DMS153 treated with DMSO at 0.1 percent for 48 hours (cell line): ENCODE measurements around the gene EDIL3.
A peak's percentile ranks its signal among the peaks of the same experiment; 100 is the strongest.

Source experiments
- DNase-seq: peaks from one replicate; lab custom pipeline; 2025; ENCODE audit not compliant: unreplicated experiment; lab: John Stamatoyannopoulos, UW

Gene EDIL3

DNA sequence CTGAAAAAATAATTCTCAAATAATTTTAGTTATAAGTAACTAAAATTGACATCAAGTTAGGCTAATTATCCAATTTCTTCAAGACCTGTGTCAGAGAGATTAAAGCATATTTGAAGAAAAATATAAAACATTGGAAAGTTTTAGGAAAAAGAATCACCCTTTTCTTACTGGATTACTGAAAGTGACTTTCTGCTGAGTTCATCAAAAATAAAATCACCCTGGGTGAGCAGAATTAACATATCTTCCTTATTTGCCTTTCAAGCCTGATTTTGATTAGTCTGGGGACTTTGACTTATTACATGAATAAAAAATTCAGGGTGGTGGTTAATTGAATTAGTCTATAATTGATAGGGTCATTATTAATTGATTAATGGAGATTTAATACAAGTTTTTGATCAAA lies 411.8 kb downstream of the EDIL3 start:
- no peak for DNase-seq

- no peak for DNase-seq
Observed at GRCh38 chr5:83972236-83972635, 412.4 kb downstream of the EDIL3 start.

DNA sequence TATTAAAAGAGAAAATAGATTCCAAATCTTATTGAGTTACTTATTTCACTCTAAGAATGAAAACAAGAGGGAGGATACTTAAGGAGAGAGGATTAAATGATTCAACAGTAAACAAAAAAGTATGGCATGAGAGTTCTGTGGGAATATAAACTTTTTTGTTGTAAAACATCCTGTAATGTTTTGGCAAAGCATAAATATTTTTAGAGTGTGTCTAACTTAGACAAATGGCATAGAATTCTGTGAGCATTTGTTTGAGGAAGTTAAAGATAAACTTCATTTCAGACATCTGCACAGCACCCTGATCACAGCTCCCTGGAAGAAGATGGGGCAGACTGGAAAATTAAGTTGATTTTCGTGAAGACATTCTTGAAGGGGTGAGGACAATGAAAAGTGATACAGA lies 417.3 kb downstream of the EDIL3 start:
- no peak for DNase-seq

- DNase-seq = no peak
Observed at GRCh38 chr5:83965441-83965840, 419.2 kb downstream of the EDIL3 start.

- no peak for DNase-seq
Observed at GRCh38 chr5:83964271-83964670, 420.4 kb downstream of the EDIL3 start.

- DNase-seq = no peak
Observed at GRCh38 chr5:83957188-83957587, 427.5 kb downstream of the EDIL3 start.

- DNase-seq = no peak
Observed at GRCh38 chr5:83956386-83956785, 428.3 kb downstream of the EDIL3 start.

GRCh38 chr5:83955916-83956315 lies 428.8 kb downstream of the EDIL3 start:
- DNase-seq = no peak

GRCh38 chr5:83947763-83948162 lies 436.9 kb downstream of the EDIL3 start:
- DNase-seq = no peak

DNA sequence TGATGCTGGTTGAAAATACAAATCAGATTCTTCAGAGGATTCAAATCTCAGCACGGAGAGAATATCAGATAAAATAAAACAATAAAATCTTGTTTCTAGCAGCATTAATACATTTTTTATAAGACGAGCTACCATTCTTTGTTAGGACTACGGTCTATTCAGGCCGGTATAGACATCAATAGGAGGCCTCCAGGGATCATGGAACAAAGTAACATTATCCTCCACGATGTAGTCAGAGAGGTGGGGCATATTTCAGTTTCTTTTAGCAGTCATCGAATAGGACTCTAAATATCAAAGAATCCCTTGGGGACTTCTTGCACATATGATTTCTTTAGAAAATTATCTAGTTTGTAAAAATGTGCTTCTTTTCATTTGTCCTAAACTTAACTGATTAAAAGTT lies 438.2 kb downstream of the EDIL3 start:
- DNase-seq = no peak

- no peak for DNase-seq
Observed at GRCh38 chr5:83942155-83942554, 442.5 kb downstream of the EDIL3 start.

GRCh38 chr5:83937837-83938236 lies 446.8 kb downstream of the EDIL3 start:
- DNase-seq = no peak

DNA sequence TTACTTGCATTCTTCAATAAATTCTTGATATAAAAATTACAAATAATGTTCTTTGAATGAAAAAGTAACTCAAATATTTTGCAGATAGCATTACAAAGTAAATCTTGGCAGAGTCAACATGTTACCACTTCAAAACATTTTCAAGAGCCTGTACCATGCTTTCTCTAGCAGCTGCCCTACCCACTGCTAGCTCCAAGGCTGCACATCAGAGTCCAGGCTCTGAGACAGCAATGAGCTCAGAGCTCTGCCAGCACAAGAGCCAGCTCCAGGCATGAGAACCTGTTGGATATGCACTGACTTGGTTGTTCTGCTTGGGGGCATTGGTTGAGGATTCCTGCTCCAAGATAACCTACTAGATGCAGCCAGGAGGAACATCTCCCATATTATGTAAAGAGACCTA lies 452.7 kb downstream of the EDIL3 start:
- DNase-seq = no peak

- DNase-seq = peak; percentile 0
Observed at GRCh38 chr5:83927140-83927733, 457.4 kb downstream of the EDIL3 start.

- DNase-seq = no peak
Observed at GRCh38 chr5:83925955-83926337, 458.7 kb downstream of the EDIL3 start.

DNA sequence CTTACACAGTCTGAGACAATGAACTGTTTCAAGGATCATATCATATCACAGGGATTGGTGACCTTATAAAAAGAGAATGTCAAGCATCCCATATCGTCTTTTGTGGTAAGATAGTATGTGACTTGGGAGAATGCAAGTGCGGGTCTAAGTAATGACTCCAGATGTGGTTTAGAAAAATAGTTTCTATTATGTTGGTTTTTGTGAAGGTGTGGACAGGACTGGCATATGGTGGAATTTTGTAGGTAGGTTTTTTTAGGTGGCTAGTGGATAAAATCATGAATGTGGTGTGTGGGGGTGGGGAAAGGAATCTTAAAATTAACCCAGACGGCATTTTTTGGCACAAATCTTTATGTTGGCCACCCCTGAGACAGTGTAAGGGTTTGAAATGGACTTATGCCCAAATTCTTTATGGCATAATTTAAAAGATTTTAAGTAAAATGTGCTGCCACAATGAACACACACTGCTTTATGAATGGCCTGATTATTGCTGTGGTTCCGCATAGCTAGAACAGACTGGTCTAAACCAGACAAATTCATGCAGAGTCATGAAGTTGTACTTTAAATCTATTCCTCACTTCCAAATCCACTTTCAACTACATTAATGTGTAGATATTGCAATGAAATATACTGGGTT lies 459.2 kb downstream of the EDIL3 start:
- no peak for DNase-seq

GRCh38 chr5:83924891-83925290 lies 459.8 kb downstream of the EDIL3 start:
- DNase-seq = no peak

- DNase-seq = no peak
Observed at GRCh38 chr5:83924171-83924570, 460.5 kb downstream of the EDIL3 start.

DNA sequence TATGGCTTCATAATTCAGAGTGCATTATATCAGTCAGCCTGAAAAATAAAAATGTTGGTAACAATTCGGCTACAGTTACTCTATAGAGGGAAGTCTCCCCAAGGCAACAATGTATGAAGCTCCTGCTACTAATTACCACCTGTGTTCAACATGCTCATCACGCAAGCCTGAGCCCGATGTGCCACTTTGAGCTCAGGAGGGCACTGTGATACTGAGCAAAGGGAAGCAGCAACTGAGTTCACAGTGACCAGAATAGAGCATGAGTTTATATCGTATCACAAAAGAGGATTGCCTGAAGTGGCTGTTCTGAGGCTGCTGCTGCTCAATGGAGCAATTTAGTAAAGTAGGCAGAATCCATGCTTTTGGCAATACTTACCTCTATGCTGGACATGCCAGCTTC lies 462.0 kb downstream of the EDIL3 start:
- no peak for DNase-seq

DNA sequence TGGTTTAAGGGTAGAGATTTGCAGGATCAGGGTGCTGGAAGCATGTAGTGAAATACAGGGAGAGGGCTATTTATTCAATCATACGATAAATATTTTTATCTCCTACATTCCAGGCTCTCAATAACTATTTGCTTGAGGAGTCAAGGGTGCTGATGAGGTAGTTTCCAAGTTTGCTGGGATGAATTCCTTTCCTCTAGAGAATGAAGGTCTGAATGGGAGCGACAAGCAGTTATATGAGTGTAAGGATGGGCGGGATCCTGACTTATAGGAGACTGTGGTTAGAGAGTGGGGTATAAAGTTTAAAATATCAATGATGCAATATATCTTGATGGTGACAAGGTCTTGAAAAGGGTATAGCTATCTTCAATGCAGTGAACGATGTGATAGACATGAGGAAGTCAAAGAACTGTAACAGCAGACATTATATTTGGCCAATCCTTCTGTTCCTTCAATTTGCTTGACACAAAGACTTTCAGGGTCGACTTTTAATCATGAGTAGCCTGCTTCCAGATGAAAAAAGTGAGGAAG lies 462.9 kb downstream of the EDIL3 start:
- DNase-seq = no peak

DNA sequence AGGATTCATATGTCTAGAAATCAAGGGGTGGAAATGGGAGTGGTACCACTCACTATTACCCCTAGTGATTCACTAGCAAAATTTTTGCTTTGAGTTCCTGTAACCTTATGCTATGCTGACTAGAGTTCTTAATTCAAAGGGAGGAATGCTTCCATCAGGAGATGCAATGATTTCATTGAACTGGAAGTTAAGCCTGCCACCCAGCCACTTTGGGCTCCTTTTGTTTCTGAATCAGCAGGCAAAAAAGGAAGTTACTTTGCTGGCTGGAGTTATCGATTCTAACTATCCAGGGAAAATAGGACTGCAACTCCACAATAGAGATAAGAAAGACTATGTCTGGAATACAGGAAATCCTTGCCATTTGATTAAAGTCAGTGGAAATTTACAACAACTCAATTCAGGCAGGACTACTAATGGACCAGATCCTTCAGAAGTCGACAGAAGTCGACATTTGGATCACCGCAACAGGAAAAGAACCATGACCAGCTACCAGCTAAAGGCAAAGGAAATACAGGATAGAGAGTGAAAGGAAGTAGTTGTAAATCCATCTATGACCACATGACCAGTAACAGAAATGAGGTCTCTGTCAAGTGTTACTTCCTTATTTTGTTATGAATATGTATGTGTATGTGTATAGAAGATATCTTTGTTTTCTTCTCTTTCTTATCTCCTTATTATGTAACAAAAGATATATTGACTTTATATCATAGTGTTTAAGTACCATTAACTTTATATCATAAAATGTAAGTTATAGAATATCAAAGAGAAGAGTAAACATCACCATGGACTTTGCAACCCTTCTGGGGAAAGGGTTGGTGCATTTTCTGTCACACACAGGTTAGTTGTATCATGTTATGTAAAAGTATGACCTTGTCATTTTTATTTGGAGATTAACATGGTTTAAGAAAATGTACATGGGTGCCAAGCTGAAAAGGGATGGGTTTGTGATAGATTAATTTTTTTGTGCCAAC lies 465.3 kb downstream of the EDIL3 start:
- DNase-seq = no peak
